ENCODE measurements around the gene CHCHD6.

DNA sequence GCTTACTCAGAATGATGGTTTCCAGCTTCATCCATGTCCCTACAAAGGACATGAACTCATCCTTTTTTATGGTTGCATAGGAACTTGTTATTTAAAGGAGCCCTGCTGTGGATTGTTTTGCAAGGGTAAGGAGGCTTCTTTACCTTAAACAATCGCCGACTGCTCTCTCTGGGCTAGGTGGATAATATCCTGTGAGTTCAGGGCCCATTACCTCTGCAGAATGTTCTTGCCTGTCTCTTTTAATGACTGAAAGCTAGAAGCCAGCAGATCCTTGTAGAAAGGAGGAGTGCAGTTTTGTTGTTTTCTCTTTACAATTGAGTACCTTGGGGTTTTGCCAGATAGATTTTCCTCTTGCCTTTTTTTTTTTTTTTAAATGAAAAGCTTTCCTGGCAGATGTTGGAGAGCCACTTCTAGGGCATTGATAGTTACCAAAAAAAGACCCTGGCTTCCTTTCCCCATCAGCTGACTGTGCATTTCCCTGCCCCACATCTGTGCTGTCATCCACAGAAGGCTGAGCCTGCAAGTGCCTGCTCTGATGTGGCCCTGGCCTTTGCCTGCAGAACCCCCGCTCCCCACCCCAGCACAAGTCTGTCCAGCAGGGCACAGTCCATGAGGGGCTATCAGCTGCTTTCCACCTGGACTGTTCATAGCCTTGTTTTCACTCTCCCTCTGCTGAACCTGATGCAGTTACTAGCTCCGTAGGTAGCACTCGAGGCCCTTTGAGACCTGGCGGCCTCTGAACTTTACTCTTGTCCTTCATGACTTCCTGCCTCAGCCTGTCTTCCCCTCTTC lies 113.1 kb downstream of the CHCHD6 start:
- TF ChIP-seq POLR2AphosphoS5 (IDR thresholded peaks at IDR 0.05; ENCODE audit: low read depth, low read length) (no peak), TCF7L2 (IDR thresholded peaks at IDR 0.05; ENCODE audit: borderline replicate concordance, extremely low read depth, insufficient read depth, insufficient read length) (no peak)

All from HCT116 (cell line).